ENCODE data around the gene TTLL3. TPM values are rescaled to one million over a fixed set of nuclear protein-coding genes. Genes with fewer than 3 reads are reported as not detected.
A peak's percentile ranks its signal among the peaks of the same experiment; 100 is the strongest.

TTLL3 gene
- total and polyA plus RNA-seq, 2 of the 4 experiments (the other 2 are of a cell fraction): 6.8 to 43.4 TPM

- H2BK120ac ChIP-seq (ENCODE audit: low read depth, low read length): no peak overlapping the region
- H3K4me3 ChIP-seq (ENCODE audit: insufficient read depth, low read depth, low read length): no peak overlapping the region
- ChIA-PET CTCF (no interaction called here), POLR2A (ENCODE audit: unreplicated experiment) (no interaction called here)
- peak overlapping the region; percentile 28 for H2AK9ac ChIP-seq (replicated peaks; ENCODE audit: low read depth, low read length, poor library complexity)
- 0 out of 2 replicates have a peak, but pooled peaks cover 2% of the 10 kb centered on the region for H3K9me3 ChIP-seq (ENCODE audit: control insufficient read depth, insufficient read depth, low read length)
- H2AK5ac ChIP-seq (ENCODE audit: low read depth, low read length): peak overlapping the region; percentile 34; the same call in 1 of the 2 replicates
- H3K4ac ChIP-seq (ENCODE audit: low read depth, low read length): no peak overlapping the region
- no peak overlapping the region for H3K14ac ChIP-seq (replicated peaks; ENCODE audit: low read depth, low read length)
- H4K20me1 ChIP-seq (ENCODE audit: insufficient read depth, low read length): no peaks in the 10 kb centered on the region
- no peaks in the 10 kb centered on the region for H3K27me3 ChIP-seq (ENCODE audit: control insufficient read depth, insufficient read depth, low read length)
- no TSS peak for BruUV-seq (replicated peaks)
- no peak overlapping the region for H4K91ac ChIP-seq (ENCODE audit: insufficient read depth, low read depth, low read length)
- no peak overlapping the region for H3K56ac ChIP-seq (ENCODE audit: extremely low read depth, insufficient read depth, low read length)
- 90% methylated on average over 5 of the region's 12 CpGs; no CpG with 5 or more reads in 1 of the 2 experiments for WGBS, 2 experiments (ENCODE audit: extremely low coverage in 2 of 2, insufficient read length in 1 of 2)
- in situ Hi-C loops (cut with MboI; ENCODE audit: low sequenced_read_pairs): no loop called here
- H4K8ac ChIP-seq (ENCODE audit: low read depth in 2 of 2, low read length in 2 of 2): no peak overlapping the region
- no peak overlapping the region for H3K27ac ChIP-seq (ENCODE audit: insufficient read depth, low read length)
- intact Hi-C loops (cut with micrococcal nuclease): no loop called here
- no peaks in the 10 kb centered on the region for H3K36me3 ChIP-seq (ENCODE audit: control insufficient read depth, insufficient read depth, low read length)
- no peak overlapping the region for H3K23ac ChIP-seq (ENCODE audit: low read depth, low read length)
- no peak for DNase-seq
- peaks cover 14% of the 10 kb centered on the region for H3K4me1 ChIP-seq (ENCODE audit: control insufficient read depth, insufficient read depth, low read length)
- no peak for ATAC-seq (ENCODE audit: low read depth)
- dilution Hi-C loops (cut with HindIII; ENCODE audit: low sequenced_read_pairs, unreplicated experiment): no loop called here
- no peak overlapping the region for H2BK20ac ChIP-seq (ENCODE audit: low read depth, low read length)
- TF ChIP-seq MXI1 (IDR thresholded peaks at IDR 0.05; ENCODE audit: borderline replicate concordance, low read depth, low read length): no peak
- TF ChIP-seq CTCF (conservative IDR thresholded peaks at IDR 0.05; ENCODE audit: low read depth, low read length): no peak
- no peak for TF ChIP-seq POLR2A (IDR thresholded peaks at IDR 0.05; ENCODE audit: low read depth, low read length)
- TF ChIP-seq NFE2L2 (IDR thresholded peaks at IDR 0.05; ENCODE audit: low read depth, low read length): no peak
- no peak overlapping the region for H3K18ac ChIP-seq (ENCODE audit: low read depth, low read length)
- peak overlapping the region; percentile 65 for H2AFZ ChIP-seq (replicated peaks; ENCODE audit: low read length, poor library complexity)
- no peaks in the 10 kb centered on the region for H3K79me1 ChIP-seq (ENCODE audit: low read depth in 1 of 2, low read length in 2 of 2)
- no peak overlapping the region for H4K5ac ChIP-seq (ENCODE audit: low read depth, low read length)
- H2BK5ac ChIP-seq (ENCODE audit: low read depth, low read length, poor library complexity, severe bottlenecking): no peak overlapping the region
- no peak overlapping the region for H3K9ac ChIP-seq (ENCODE audit: low read depth, low read length)
- H3K9me1 ChIP-seq (ENCODE audit: insufficient read depth, low read length): peaks cover 8% of the 10 kb centered on the region; the same call in 1 of the 2 replicates
- no peak overlapping the region for H3K4me2 ChIP-seq (ENCODE audit: low read depth, low read length)
- H2BK15ac ChIP-seq (ENCODE audit: low read depth, low read length): no peak overlapping the region
Observed at GRCh38 chr3:9867106-9867505, 57.0 kb downstream of the TTLL3 start.
